Hepatocyte (in vitro differentiated cells): ENCODE measurements around the gene RANBP17. TPM values are rescaled to one million over a fixed set of nuclear protein-coding genes. Genes with fewer than 3 reads are reported as not detected.
"Not testable (repeated sequence)": the region's sequence is repeated elsewhere in the genome, so short reads cannot be mapped to it uniquely, and the experiment has no call there.

Experiments
- DNase-seq: peaks from one replicate; pipeline ENCODE4 v3.0.0-alpha.2; 2016; ENCODE audit warnings: low spot score
- H2AFZ ChIP-seq: fragments of 200-600 bp; sonication (generic); 2 replicates; pipeline ENCODE4 v1.6.0; 2016; ENCODE audit warnings: antibody characterized with exemption, mild to moderate bottlenecking
- H3K27ac ChIP-seq: fragments of 200-600 bp; sonication (generic); 2 replicates; pipeline ENCODE4 v1.5.1; 2016; ENCODE audit warnings: mild to moderate bottlenecking
- H3K27me3 ChIP-seq: fragments of 200-600 bp; sonication (generic); 2 replicates; pipeline ENCODE4 v1.6.1; 2016
- H3K36me3 ChIP-seq: fragments of 200-600 bp; sonication (generic); replicated peaks from 2 replicates; pipeline ENCODE4 v1.5.1; 2016; ENCODE audit warnings: low read depth; ENCODE audit not compliant: insufficient read depth
- H3K4me1 ChIP-seq: fragments of 200-600 bp; sonication (generic); 2 replicates; pipeline ENCODE4 v1.5.1; 2016; ENCODE audit warnings: mild to moderate bottlenecking, moderate library complexity; ENCODE audit not compliant: insufficient read depth
- H3K4me2 ChIP-seq: fragments of 200-600 bp; sonication (generic); 2 replicates; pipeline ENCODE4 v1.6.0; 2016
- H3K4me3 ChIP-seq: fragments of 200-600 bp; sonication (generic); 2 replicates; pipeline ENCODE4 v1.5.1; 2016; ENCODE audit warnings: mild to moderate bottlenecking
- H3K79me2 ChIP-seq: fragments of 200-600 bp; sonication (generic); 2 replicates; pipeline ENCODE4 v1.6.0; 2017; ENCODE audit warnings: mild to moderate bottlenecking
- H3K9me2 ChIP-seq: fragments of 200-600 bp; sonication (generic); replicated peaks from 2 replicates; pipeline ENCODE4 v1.6.0; 2017; ENCODE audit warnings: mild to moderate bottlenecking; ENCODE audit not compliant: insufficient read depth
- H3K9me3 ChIP-seq: fragments of 200-600 bp; sonication (generic); 2 replicates; pipeline ENCODE4 v1.5.1; 2016; ENCODE audit warnings: low read depth, mild to moderate bottlenecking
- H4K20me1 ChIP-seq: fragments of 200-600 bp; sonication (generic); 2 replicates; pipeline ENCODE4 v1.6.0; 2016; ENCODE audit warnings: mild to moderate bottlenecking; ENCODE audit not compliant: insufficient read depth, poor library complexity, severe bottlenecking
- EZH2 ChIP-seq: fragments of 200-600 bp; sonication (generic); IDR thresholded peaks from 2 replicates; pipeline ENCODE4 v1.6.1; 2016; ENCODE audit warnings: antibody characterized with exemption, mild to moderate bottlenecking, borderline replicate concordance
- EZH2phosphoT487 ChIP-seq: fragments of 200-600 bp; sonication (generic); IDR thresholded peaks from one replicate; pipeline ENCODE4 v1.6.1; 2018; ENCODE audit warnings: antibody characterized with exemption, mild to moderate bottlenecking, low read depth, moderate library complexity; ENCODE audit not compliant: unreplicated experiment, severe bottlenecking
- WGBS: methylation state at CpG from one replicate; pipeline ENCODE4 v1.1.6; 2016; ENCODE audit warnings: low lambda C conversion rate; ENCODE audit errors: missing lambda C conversion rate; 5-methylcytosine and 5-hydroxymethylcytosine counted together
- polyA plus RNA-seq: library from polyadenylated mRNA; unstranded; fragments of >200 nt; fragmentation: Nextera tagmentation; extraction: Ambion mirVana; gene quantifications from 2 replicates; pipeline ENCODE4 v1.2.1, GENCODE V29; 2016
- total RNA-seq: library from RNA; depleted of rRNA; stranded (reverse); fragments of >200 nt; gene quantifications from 2 replicates; pipeline ENCODE4 v1.2.3, GENCODE V29; 2014
- TF ChIP-seq, protein P1 (sequence below): fragments of 200-600 bp; sonication (generic); IDR thresholded peaks from 2 replicates; pipeline ENCODE4 v1.5.1; 2016; ENCODE audit warnings: antibody characterized with exemption, mild to moderate bottlenecking; ENCODE audit not compliant: poor library complexity

Gene RANBP17
- total and polyA plus RNA-seq, 2 experiments from 2014 or later: 11.7 to 17.1 TPM

DNA sequence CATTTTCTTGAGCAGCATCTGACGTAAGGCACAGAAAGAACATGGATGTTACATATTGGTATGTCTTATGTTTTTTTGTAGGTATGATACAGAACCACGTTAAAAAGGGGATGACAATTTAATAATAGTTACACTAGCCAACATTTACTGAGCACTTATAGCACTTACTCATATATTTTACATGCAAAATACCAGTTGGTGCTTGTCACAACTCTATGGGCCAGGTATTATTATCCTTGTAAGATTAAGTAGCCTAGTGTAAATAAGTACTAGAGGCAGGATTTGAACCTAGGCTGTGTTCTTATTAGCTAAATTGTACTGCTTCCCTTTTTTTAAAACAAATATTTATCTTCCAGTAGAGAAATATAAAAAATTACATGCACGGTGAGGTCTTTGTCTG is 83.5 kb downstream of the RANBP17 start:
- DNase-seq: no peak
- no peaks in the 10 kb centered on the region for H3K9me2 ChIP-seq
- no peaks in the 10 kb centered on the region for H3K27me3 ChIP-seq
- no peaks in the 10 kb centered on the region for H3K36me3 ChIP-seq
- TF ChIP-seq, protein P1, sequence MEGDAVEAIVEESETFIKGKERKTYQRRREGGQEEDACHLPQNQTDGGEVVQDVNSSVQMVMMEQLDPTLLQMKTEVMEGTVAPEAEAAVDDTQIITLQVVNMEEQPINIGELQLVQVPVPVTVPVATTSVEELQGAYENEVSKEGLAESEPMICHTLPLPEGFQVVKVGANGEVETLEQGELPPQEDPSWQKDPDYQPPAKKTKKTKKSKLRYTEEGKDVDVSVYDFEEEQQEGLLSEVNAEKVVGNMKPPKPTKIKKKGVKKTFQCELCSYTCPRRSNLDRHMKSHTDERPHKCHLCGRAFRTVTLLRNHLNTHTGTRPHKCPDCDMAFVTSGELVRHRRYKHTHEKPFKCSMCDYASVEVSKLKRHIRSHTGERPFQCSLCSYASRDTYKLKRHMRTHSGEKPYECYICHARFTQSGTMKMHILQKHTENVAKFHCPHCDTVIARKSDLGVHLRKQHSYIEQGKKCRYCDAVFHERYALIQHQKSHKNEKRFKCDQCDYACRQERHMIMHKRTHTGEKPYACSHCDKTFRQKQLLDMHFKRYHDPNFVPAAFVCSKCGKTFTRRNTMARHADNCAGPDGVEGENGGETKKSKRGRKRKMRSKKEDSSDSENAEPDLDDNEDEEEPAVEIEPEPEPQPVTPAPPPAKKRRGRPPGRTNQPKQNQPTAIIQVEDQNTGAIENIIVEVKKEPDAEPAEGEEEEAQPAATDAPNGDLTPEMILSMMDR: no peak
- TF ChIP-seq EZH2 (no peak), EZH2phosphoT487 (no peak)
- WGBS: 88% methylated on average over 3 of the region's 3 CpGs
- H3K4me3 ChIP-seq: no peak overlapping the region
- H4K20me1 ChIP-seq: no peaks in the 10 kb centered on the region
- no peak overlapping the region for H3K27ac ChIP-seq
- H2AFZ ChIP-seq: no peak overlapping the region
- H3K4me1 ChIP-seq: no peaks in the 10 kb centered on the region
- H3K4me2 ChIP-seq: no peak overlapping the region
- H3K9me3 ChIP-seq: no peaks in the 10 kb centered on the region
- no peaks in the 10 kb centered on the region for H3K79me2 ChIP-seq

DNA sequence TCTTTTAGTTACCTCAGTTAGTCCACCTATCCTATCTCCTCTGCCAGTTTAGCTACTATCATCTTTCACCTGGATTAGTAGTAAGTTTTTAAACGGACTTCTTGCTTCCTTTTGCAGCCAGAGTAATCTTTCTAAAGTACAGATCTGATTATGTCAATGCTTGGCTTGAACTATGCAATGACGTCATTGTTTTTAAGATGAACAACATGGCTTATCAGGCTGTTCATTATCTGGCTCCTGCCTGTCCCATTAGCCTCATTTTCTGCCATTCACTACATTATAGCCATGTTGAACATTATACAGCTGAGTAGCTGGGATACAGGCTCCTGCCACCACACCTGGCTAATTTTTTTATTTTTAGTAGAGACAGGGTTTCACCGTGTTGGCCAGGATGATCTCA is 98.7 kb downstream of the RANBP17 start:
- Histone ChIP-seq H2AFZ (no peak overlapping the region), H3K9me2 (no peaks in the 10 kb centered on the region), H3K27me3 (no peaks in the 10 kb centered on the region), H4K20me1 (no peaks in the 10 kb centered on the region), H3K4me3 (no peak overlapping the region), H3K27ac (no peak overlapping the region), H3K4me2 (no peak overlapping the region), H3K79me2 (no peaks in the 10 kb centered on the region), H3K9me3 (no peaks in the 10 kb centered on the region), H3K4me1 (no peaks in the 10 kb centered on the region), H3K36me3 (no peaks in the 10 kb centered on the region)
- WGBS: 29% methylated on average over 3 of the region's 3 CpGs
- TF ChIP-seq, protein P1: no peak
- TF ChIP-seq EZH2phosphoT487 (no peak), EZH2 (no peak)
- no peak for DNase-seq

DNA sequence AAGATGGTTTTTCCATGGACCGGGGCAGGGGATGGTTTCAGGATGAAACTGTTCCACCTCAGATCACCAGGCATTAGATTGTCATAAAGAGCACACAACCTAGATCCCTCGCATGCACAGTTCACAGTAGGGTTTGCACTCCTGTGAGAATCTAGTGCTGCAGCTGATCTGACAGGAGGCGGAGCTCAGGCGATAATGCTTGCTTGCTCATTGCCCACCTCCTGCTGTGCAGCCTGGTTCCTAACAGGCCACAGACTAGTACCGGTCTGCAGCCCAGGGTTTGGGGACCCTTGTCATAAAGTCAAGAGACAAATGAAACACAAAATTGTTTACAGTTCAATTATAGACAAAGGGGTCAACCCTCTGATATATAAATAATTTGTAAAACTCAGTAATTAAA is 101.7 kb downstream of the RANBP17 start:
- no peak overlapping the region for H3K4me3 ChIP-seq
- no peak overlapping the region for H2AFZ ChIP-seq
- TF ChIP-seq, protein P1: no peak
- TF ChIP-seq EZH2: no peak
- no peak for TF ChIP-seq EZH2phosphoT487
- H3K27me3 ChIP-seq: no peaks in the 10 kb centered on the region
- H3K36me3 ChIP-seq: no peaks in the 10 kb centered on the region
- no peak overlapping the region for H3K4me2 ChIP-seq
- no peaks in the 10 kb centered on the region for H3K9me2 ChIP-seq
- H3K9me3 ChIP-seq: no peaks in the 10 kb centered on the region
- H4K20me1 ChIP-seq: no peaks in the 10 kb centered on the region
- H3K79me2 ChIP-seq: no peaks in the 10 kb centered on the region
- H3K27ac ChIP-seq: no peak overlapping the region
- H3K4me1 ChIP-seq: no peaks in the 10 kb centered on the region
- 71% methylated on average over 5 of the region's 5 CpGs for WGBS
- no peak for DNase-seq

DNA sequence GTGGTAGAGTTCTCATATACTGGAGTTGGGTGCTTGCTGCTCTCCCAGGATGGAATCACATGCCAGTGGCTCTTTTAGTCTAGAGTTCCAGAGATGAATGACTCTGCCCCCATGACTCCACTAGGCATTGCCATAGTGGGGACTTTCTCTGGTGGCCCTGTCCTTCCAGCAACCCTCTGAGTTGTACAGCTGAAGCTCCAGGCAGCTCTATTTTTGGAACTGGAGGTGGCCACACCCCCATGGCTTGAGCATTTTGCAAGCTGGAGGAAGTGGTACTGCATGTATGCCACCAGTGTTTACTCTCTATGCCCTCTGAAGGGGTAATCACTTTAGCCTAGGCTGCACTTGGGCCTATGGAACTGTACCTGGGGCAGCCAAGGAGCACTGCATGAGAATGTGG is 112.6 kb downstream of the RANBP17 start:
- Histone ChIP-seq H3K79me2 (no peaks in the 10 kb centered on the region), H3K27ac (no peak overlapping the region), H3K9me2 (no peaks in the 10 kb centered on the region), H3K4me3 (no peak overlapping the region), H4K20me1 (no peaks in the 10 kb centered on the region), H3K9me3 (no peaks in the 10 kb centered on the region), H3K27me3 (no peaks in the 10 kb centered on the region), H2AFZ (no peak overlapping the region), H3K36me3 (no peaks in the 10 kb centered on the region), H3K4me1 (no peaks in the 10 kb centered on the region), H3K4me2 (no peak overlapping the region)
- DNase-seq: no peak
- TF ChIP-seq EZH2 (no peak), EZH2phosphoT487 (no peak)
- TF ChIP-seq, protein P1: no peak

DNA sequence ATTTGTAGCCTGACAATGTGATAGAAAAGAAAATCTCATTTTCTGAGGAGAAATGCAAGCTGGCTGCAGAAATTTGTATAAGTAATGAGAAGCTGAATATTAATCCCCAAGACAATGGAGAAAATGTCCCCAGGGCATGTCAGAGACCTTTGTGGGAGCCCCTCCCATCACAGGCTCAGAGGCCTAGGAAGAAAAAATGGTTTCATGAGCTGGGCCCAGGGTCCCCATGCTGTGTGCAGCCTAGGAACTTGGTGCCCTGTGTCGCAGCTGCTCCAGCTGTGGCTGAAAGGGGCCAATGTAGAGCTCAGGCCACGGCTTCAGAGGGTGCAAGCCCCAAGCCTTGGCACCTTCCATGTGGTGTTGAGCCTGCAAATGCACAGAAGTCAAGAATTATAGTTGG is 118.4 kb downstream of the RANBP17 start:
- H3K4me3 ChIP-seq, H3K27ac ChIP-seq, H3K36me3 ChIP-seq, H3K4me2 ChIP-seq, H3K79me2 ChIP-seq, DNase-seq, H3K9me3 ChIP-seq, H3K9me2 ChIP-seq, H3K4me1 ChIP-seq, H2AFZ ChIP-seq, H3K27me3 ChIP-seq, H4K20me1 ChIP-seq: not testable (repeated sequence)
- 90% methylated on average over 2 of the region's 2 CpGs for WGBS
